ENCODE data around the gene HPDL.
"Not testable (repeated sequence)": the region's sequence is repeated elsewhere in the genome, so short reads cannot be mapped to it uniquely, and the experiment has no call there.

Gene HPDL

DNA sequence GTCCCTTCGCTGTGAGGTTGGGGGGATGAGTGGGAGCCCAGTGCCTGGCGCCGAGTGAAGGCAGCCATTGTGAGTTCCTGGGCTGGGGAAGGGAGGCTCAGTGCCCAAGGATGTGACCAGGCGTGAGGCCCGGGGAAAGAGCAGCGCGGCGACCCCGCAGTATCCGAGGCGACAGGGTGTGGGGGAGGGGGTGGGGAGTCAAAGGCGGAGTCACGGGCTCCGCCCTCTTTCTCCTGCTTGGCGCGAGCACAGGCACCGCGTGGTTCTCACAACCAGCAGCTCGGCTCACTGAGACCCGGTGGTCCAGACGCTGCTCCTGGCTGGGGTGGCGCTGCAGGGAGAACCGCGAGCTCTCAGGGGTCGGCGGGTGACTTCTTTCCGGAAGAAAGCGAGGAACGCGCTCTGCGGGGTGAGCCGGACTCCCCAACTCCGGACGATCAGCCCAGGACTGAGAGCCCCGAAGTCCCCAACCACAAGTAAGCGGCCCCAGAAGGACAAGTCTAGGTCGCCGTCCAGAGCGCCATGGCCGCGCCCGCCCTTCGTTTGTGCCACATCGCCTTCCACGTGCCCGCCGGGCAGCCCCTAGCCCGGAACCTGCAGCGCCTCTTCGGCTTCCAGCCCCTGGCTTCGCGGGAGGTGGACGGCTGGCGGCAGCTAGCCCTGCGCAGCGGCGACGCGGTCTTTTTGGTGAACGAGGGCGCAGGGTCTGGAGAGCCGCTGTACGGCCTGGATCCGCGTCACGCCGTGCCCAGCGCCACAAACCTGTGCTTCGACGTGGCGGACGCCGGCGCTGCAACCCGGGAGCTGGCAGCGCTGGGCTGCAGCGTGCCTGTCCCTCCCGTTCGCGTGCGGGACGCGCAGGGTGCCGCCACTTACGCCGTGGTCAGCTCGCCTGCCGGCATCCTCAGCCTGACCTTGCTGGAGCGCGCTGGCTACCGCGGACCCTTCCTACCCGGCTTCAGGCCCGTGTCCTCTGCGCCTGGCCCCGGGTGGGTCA is at the start of gene HPDL:
HPDL (plus strand) TSS at position 269 of the 997 bp plus-strand sequence; CDS start at position 523, 254 bp downstream.
- peak; percentile 83 for DNase-seq (ENCODE audit: low spot score)

DNA sequence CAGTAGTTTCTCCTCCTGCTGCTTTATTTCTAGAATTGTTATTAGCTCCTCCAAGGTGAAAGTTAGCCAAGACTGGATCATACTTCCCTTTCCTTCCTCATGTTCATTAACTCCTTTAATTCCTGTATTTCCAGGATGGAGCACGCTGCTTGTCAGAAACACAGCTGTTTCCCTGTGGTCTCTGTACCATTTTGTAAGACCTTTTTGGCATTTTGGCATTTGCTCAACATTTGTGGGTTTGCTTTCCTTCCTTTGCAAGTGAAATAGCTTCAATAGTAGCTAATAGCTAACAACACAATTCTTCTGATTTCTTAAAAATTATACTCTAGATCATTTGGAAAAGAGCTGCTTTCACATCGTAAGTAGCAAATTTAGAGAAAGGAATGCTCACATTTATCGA is 44.3 kb upstream of the HPDL start:
- no peak for DNase-seq (ENCODE audit: low spot score)

DNA sequence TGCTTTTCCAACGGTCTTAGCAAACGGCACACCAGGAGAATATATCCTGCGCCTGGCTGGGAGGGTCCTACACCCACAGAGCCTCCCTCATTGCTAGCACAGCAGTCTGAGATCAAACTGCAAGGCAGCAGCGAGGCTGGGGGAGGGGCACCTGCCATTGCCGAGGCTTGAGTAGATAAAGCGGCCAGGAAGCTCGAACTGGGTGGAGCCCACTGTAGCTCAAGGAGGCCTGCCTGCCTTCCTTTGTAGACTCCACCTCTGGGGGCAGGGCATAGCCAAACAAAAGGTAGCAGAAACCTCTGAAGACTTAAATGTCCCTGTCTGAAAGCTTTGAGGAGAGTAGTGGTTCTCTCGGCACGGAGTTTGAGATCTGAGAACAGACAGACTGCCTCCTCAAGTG is 41.8 kb upstream of the HPDL start:
- DNase-seq (ENCODE audit: low spot score) = not testable (repeated sequence)

DNA sequence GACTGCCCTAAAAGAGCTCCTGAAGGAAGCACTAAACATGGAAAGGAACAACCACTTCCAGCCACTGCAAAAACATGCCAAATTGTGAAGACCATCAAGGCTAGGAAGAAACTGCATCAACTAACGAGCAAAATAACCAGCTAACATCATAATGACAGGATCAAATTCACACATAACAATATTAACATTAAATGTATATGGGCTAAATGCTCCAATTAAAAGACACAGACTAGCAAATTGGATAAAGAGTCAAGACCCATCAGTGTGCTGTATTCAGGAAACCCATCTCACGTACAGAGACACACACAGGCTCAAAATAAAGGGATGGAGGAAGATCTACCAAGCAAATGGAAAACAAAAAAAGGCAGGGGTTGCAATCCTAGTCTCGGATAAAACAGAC is 40.2 kb upstream of the HPDL start:
- not testable (repeated sequence) for DNase-seq (ENCODE audit: low spot score)

DNA sequence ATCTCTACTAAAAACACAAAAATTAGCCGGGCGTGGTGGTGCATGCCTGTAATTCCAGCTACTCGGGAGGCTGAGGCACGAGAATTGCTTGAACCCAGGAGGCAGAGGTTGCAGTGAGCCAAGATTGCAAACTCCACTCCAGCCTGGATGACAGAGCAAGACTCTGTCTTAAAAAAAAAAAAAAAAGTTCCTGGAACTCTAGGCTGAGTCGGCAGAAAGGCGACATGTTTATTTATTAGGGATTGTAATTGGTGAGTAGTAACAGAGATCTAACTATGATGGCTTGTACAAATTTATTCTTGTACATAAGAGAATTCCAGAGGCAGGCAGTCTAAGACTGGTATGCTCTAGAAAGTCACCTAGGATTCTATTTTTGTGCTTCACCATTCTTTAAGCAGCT is 35.7 kb upstream of the HPDL start:
- DNase-seq (ENCODE audit: low spot score) = not testable (repeated sequence)

GRCh38 chr1:45291716-45292115 is 35.0 kb upstream of the HPDL start:
- DNase-seq (ENCODE audit: low spot score) = no peak

DNA sequence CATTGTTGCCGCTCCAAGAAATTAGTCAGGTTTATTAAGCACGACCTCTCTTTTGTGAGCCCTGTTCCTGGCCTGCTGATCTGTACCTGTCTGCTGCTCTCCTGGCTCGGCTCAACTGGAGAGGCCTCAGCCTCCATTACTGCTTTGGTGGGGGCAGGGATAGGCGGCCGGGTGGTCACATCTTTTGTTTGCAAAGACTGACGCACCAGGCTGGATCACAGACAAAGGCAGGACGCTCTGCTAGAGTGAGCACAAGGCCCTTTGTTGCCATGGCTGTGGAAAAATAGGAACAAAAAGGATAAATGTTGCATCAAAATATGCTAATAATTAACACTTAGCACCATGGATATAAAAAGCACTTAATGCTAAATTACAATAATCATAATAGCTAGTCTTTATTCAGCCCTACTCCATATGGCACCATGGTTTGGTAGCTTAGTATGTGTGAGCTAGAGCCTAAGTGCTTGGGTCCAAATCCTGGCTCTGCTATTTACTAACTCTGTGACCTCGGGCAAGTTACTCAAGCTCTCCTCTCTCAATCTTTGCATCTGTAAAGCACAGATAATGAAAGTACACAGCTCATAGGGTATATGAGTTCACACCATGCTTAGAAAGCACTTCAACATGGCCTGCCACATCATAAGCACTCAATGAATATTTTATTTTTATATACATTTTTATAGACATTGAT is 28.9 kb upstream of the HPDL start:
- no peak for DNase-seq (ENCODE audit: low spot score)

GRCh38 chr1:45299296-45299695 is 27.4 kb upstream of the HPDL start:
- DNase-seq (ENCODE audit: low spot score) = no peak

DNA sequence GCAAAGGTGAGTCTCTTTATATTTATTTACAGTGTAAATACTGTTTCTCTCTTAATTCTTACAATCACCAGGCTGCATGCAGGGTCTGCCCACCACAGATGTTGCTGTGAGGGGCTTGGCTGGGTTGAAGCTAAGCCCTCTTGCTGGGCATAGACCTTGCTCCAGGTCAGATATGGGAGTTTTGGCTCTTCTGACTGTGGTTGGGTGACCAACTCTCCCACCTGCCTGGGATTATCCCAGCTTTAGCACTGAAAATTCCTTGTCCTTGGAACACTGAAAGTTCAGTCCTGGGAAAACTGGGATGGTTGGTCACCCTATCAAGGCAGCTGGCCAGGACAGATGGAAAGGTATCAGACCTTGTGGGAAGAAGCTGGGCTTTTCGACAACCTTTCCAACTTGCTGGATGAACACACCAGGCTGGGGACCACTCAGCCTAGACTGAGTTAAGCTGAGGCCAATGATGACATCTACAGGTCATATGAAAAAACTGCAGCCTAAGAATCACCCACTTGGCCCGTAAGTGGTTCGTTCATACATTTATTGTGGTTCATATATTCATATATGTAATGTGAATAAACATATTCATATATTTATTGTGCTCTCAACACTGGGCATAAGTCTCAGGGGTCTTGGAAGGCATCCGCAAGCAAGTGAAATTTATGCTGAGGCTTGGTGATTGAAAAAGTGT is 26.6 kb upstream of the HPDL start:
- peak; percentile 71 for DNase-seq (ENCODE audit: low spot score)

DNA sequence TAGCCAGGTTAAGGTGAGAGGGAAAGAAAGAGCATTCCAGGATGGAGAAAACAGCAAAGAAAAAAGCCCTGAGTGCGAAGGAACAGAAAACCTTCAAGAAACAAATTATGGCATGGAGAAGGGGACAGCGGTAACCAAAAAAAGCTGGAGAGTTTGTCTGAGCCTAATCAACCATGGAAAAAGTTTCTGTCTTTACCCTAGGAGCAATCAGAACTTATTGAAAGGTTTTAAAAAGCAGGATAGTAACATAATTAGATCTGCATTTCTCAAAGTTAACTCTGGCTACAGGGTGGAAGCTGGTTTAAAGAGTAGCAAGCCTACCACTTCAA is 26.1 kb upstream of the HPDL start:
- DNase-seq (ENCODE audit: low spot score) = no peak

- no peak for DNase-seq (ENCODE audit: low spot score)
Measured at GRCh38 chr1:45302505-45303150, 24.1 kb upstream of the HPDL start.

DNA sequence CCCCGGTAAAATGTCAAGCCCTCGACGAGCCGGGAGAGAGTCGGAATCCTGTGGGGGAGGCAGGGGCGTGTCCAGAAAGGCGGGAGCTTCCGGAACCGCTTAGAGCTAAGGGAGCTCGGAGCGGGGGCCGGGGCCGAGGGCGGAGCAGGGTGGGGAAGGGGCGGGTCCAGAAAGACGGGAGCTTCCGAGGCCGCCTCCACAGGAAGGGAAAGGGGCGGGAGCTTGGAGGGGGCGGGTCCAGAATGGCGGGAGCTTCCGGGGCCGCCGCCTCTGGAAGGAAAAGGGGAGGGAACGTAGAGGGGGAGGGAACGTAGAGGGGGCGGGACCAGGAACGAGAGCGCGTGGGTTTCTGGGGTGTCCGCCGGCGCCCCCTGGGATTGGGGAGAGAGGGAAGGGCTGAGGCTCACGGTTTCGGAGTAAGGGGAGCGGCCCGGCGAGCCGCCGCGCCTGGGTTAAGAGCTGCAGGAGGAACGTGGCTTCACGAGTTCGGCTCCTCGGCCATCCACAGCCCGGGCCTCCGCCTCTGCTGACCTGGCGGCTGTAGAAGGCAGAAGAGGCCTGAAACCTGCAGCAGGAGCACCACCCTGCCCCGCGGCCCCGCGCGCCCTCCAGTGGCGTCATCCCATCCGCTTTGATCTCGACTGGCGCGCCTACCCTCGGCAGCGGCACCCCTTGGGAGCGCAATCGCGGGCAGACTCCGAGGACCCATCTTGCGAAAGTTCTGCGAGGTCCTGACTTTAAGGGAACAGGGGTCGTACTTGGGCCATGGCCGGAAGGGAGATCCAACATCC is 23.0 kb upstream of the HPDL start:
- peak; percentile 98 for DNase-seq (ENCODE audit: low spot score)

DNA sequence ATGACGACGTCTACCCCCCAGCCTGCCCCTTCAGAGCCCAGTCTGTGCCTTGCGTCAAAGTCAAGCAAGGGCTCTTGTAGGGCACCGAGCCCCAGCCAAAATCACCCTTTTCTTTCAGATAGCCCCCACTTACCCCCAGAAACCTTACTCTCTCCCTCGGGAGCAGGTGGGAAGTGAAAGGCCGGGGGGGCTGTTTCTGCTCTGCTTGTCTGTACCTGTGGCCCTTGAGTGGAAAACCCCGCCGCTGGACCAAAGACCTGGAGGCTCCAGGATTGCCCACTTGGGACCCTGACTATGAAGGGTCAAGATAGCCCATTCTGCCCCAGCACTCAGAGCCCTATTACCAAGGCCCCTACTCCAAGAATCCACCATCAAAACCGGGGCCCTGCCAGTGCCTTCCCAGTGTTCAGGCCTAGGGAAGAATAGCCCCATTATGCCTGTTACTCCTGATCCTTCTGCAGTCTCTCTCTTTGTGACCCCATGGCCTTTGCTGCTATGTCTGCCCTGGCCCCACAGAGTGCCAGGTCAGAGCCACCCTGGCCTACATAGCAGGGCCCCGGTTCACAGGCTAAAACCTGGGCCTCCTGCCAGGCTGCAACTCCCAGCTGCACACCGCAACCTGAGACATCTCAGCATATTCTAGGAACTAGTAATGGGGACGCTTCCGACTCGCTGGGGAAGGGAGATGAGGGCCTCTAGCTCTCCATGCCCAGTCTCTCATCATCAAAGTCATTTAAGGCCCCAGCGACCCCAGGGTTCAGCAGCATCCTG is 22.2 kb upstream of the HPDL start:
- DNase-seq (ENCODE audit: low spot score) = no peak

DNA sequence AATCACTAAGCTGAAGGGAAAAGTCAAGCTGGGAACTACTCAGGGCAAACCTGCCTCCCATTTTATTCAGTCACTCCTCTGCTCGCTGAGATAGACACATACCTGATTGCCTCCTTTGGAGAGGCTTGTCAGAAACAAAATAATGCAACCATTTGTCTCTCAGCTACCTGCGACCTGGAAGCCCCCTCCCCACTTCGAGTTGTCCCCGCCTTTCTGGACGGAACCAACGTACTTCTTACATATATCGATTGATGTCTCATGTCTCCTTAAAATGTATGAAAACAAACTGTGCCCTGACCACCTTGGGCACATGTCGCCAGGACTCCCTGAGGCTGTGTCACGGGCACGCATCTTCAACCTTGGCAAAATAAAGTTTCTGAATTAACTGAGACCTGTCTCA is 21.5 kb upstream of the HPDL start:
- DNase-seq (ENCODE audit: low spot score) = no peak

DNA sequence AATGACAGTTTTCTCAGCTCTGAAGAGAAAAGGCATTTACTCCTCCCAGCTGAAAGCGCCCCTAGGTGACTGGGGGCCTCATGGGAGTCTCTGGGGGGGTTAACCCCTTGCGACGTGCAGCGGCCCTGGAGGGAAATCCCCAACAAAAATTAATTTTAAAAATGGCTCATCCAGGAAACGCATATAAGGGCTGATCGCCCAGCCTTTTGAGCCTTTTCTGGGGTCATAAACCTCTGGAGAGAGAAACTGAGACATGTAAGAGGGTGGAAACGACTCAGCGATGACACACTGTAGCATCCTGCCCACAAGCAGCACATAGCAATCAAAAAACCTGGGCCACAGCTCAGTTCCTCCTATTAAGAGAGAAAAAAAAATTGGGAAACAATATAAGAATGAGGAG is 20.4 kb upstream of the HPDL start:
- DNase-seq (ENCODE audit: low spot score) = no peak

DNA sequence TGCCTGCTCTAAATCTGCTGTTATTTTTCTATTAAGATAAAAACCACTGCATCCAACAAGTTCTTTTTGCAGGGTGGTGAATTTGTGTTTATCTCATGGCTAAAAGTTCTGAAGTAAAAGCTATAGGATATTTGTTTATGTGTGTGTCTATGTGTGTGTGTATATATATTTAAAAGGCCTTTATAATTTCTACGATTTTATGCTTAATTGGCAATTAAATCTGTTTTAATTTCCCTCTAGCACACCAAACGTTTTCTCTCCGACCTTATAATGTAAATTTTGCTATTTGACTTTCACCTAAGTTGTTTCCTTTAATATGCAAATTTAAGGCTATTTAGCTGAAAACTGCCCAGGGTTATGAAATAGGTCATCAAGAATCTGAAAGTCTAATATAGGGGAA is 19.8 kb upstream of the HPDL start:
- no peak for DNase-seq (ENCODE audit: low spot score)

GRCh38 chr1:45314266-45314665 is 12.4 kb upstream of the HPDL start:
- DNase-seq (ENCODE audit: low spot score) = no peak

GRCh38 chr1:45317166-45317565 is 9.5 kb upstream of the HPDL start:
- no peak for DNase-seq (ENCODE audit: low spot score)

DNA sequence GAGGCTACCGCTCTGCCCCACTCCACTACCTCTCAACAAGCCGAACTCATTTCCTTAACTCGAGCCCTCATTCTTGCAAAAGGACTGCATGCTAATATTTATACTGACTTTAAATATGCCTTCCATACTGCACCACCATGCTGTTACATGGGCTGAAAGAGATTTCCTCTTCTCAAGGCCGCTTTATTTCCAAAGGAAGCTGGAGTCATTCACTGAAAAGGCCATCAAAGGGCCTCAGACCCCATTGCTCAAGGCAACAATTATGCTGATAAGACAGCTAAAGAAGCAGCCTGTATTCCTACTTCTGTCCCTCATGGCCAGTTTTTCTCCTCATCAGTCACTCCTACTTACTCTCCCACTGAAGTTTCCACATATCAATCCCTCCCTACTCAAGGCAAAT is 6.9 kb upstream of the HPDL start:
- no peak for DNase-seq (ENCODE audit: low spot score)

- no peak for DNase-seq (ENCODE audit: low spot score)
Measured at GRCh38 chr1:45321444-45321843, 5.3 kb upstream of the HPDL start.

All from globus pallidus (tissue), 1 donor.